NT2/D1 (cell line): ENCODE data around the gene RGS14.

ENCODE experiments used
- YY1 ChIP-seq: IDR thresholded peaks from 2 replicates; pipeline ENCODE4 v1.6.1; 2011; ENCODE audit not compliant: insufficient read length, insufficient read depth
- ZNF274 ChIP-seq: IDR thresholded peaks from 2 replicates; pipeline ENCODE4 v1.6.1; 2011; ENCODE audit warnings: mild to moderate bottlenecking, low read depth, low read length

GRCh38 chr5:177361418-177362291, 3.9 kb downstream of the RGS14 start:
- TF ChIP-seq ZNF274 (no peak), YY1 (no peak)
